GM12892 (cell line): Measurements from ENCODE around the gene MCOLN2.

Experiments
- POLR2A ChIP-seq: IDR thresholded peaks from 2 replicates; pipeline ENCODE4 v1.6.1; 2011; ENCODE audit warnings: low read depth, low read length, control low read depth
- POLR2AphosphoS5 ChIP-seq: IDR thresholded peaks from 2 replicates; pipeline ENCODE4 v1.6.1; 2011; ENCODE audit warnings: low read depth, low read length, control low read depth
- TAF1 ChIP-seq: IDR thresholded peaks from 2 replicates; pipeline ENCODE4 v1.6.1; 2011; ENCODE audit warnings: low read depth, mild to moderate bottlenecking, control low read depth, low read length, borderline replicate concordance

DNA sequence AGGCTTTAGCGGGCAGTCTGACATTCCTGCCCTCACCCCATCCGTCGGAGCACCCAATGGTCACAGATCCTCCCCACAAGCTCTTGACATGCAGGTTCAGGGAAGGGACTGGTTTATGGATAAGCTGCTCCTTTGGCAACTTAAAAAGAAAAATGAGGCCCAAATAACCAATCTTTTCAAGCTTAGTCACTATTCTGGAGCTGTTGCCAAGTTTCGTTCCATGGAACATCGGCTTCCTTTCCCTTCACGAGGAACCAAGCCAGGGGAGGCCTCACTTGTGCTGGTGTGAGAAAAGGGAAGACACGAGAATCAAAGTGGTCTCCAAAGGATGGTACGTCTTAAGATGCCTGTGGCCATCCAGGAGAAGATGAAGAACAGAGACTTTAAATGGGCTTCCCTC is 57.8 kb downstream of the MCOLN2 start:
- no peak for TF ChIP-seq TAF1
- TF ChIP-seq POLR2AphosphoS5: no peak; the same call in none of the 2 replicates
- no peak for TF ChIP-seq POLR2A
